ENCODE data around the gene DYDC1.
"Not testable (repeated sequence)": the region's sequence is repeated elsewhere in the genome, so short reads cannot be mapped to it uniquely, and the experiment has no call there.

DYDC1 gene

GRCh38 chr10:80320377-80320776, 36.2 kb downstream of the DYDC1 start:
- H3K27ac Mint-ChIP-seq: no peak overlapping the region
- H3K36me3 Mint-ChIP-seq (ENCODE audit: low read depth): no peaks in the 10 kb centered on the region
- no peak for ATAC-seq
- H3K4me1 Mint-ChIP-seq: no peaks in the 10 kb centered on the region
- no peak for DNase-seq
- H3K9me3 Mint-ChIP-seq: no peaks in the 10 kb centered on the region
- H3K27me3 Mint-ChIP-seq: no peaks in the 10 kb centered on the region
- H3K4me3 Mint-ChIP-seq: no peak overlapping the region

- ATAC-seq: no peak
- DNase-seq: no peak
- no peak overlapping the region for H3K4me3 Mint-ChIP-seq
- H3K4me1 Mint-ChIP-seq: no peaks in the 10 kb centered on the region
- H3K27ac Mint-ChIP-seq: no peak overlapping the region
- no peaks in the 10 kb centered on the region for H3K9me3 Mint-ChIP-seq
- no peaks in the 10 kb centered on the region for H3K36me3 Mint-ChIP-seq (ENCODE audit: low read depth)
- no peaks in the 10 kb centered on the region for H3K27me3 Mint-ChIP-seq
Measured at GRCh38 chr10:80319725-80320290, 36.7 kb downstream of the DYDC1 start.

- Mint-ChIP-seq H3K27ac (no peak overlapping the region), H3K36me3 (ENCODE audit: low read depth) (no peaks in the 10 kb centered on the region), H3K4me3 (no peak overlapping the region), H3K27me3 (no peaks in the 10 kb centered on the region), H3K4me1 (no peaks in the 10 kb centered on the region), H3K9me3 (no peaks in the 10 kb centered on the region)
- no peak for DNase-seq
- ATAC-seq: no peak
Measured at GRCh38 chr10:80319318-80319717, 37.2 kb downstream of the DYDC1 start.

GRCh38 chr10:80318742-80319141, 37.8 kb downstream of the DYDC1 start:
- no peak overlapping the region for H3K4me3 Mint-ChIP-seq
- H3K36me3 Mint-ChIP-seq (ENCODE audit: low read depth): no peaks in the 10 kb centered on the region
- no peak overlapping the region for H3K27ac Mint-ChIP-seq
- H3K4me1 Mint-ChIP-seq: no peaks in the 10 kb centered on the region
- ATAC-seq (no peak), DNase-seq (no peak)
- no peaks in the 10 kb centered on the region for H3K9me3 Mint-ChIP-seq
- no peaks in the 10 kb centered on the region for H3K27me3 Mint-ChIP-seq

- Mint-ChIP-seq H3K36me3 (ENCODE audit: low read depth) (no peaks in the 10 kb centered on the region), H3K4me3 (no peak overlapping the region), H3K27me3 (no peaks in the 10 kb centered on the region), H3K27ac (no peak overlapping the region), H3K4me1 (no peaks in the 10 kb centered on the region), H3K9me3 (no peaks in the 10 kb centered on the region)
- DNase-seq: no peak
- no peak for ATAC-seq
Measured at GRCh38 chr10:80315391-80315790, 41.2 kb downstream of the DYDC1 start.

- Mint-ChIP-seq H3K9me3 (no peaks in the 10 kb centered on the region), H3K27ac (no peak overlapping the region), H3K4me1 (no peaks in the 10 kb centered on the region), H3K4me3 (no peak overlapping the region), H3K36me3 (ENCODE audit: low read depth) (no peaks in the 10 kb centered on the region), H3K27me3 (no peaks in the 10 kb centered on the region)
- ATAC-seq: no peak
- no peak for DNase-seq
Measured at GRCh38 chr10:80313523-80313922, 43.0 kb downstream of the DYDC1 start.

GRCh38 chr10:80305989-80306388, 50.6 kb downstream of the DYDC1 start:
- H3K36me3 Mint-ChIP-seq (ENCODE audit: low read depth); H3K4me1 Mint-ChIP-seq; H3K27ac Mint-ChIP-seq; H3K4me3 Mint-ChIP-seq; ATAC-seq; DNase-seq: not testable (repeated sequence)
- Mint-ChIP-seq H3K9me3 (peaks cover 13% of the 10 kb centered on the region), H3K27me3 (peaks cover 10% of the 10 kb centered on the region)

GRCh38 chr10:80296942-80297341, 59.6 kb downstream of the DYDC1 start:
- peaks cover 2% of the 10 kb centered on the region for H3K27me3 Mint-ChIP-seq
- no peaks in the 10 kb centered on the region for H3K4me1 Mint-ChIP-seq
- H3K27ac Mint-ChIP-seq: no peak overlapping the region
- ATAC-seq: no peak
- DNase-seq: no peak
- peaks cover 28% of the 10 kb centered on the region for H3K9me3 Mint-ChIP-seq
- no peak overlapping the region for H3K4me3 Mint-ChIP-seq
- no peaks in the 10 kb centered on the region for H3K36me3 Mint-ChIP-seq (ENCODE audit: low read depth)

- Mint-ChIP-seq H3K36me3 (ENCODE audit: low read depth) (no peaks in the 10 kb centered on the region), H3K4me3 (no peak overlapping the region), H3K27me3 (peaks cover 3% of the 10 kb centered on the region), H3K4me1 (no peaks in the 10 kb centered on the region), H3K9me3 (peaks cover 7% of the 10 kb centered on the region), H3K27ac (no peak overlapping the region)
- ATAC-seq: no peak
- DNase-seq: no peak
Measured at GRCh38 chr10:80292607-80293239, 63.8 kb downstream of the DYDC1 start.

GRCh38 chr10:80290474-80291220, 65.9 kb downstream of the DYDC1 start:
- no peaks in the 10 kb centered on the region for H3K36me3 Mint-ChIP-seq (ENCODE audit: low read depth)
- no peaks in the 10 kb centered on the region for H3K9me3 Mint-ChIP-seq
- H3K27ac Mint-ChIP-seq: no peak overlapping the region
- DNase-seq (no peak), ATAC-seq (no peak)
- H3K4me1 Mint-ChIP-seq: no peaks in the 10 kb centered on the region
- H3K27me3 Mint-ChIP-seq: peaks cover 3% of the 10 kb centered on the region
- no peak overlapping the region for H3K4me3 Mint-ChIP-seq

- H3K9me3 Mint-ChIP-seq: no peaks in the 10 kb centered on the region
- H3K4me3 Mint-ChIP-seq: no peak within 1 kb of the TSS
- no peaks in the 10 kb centered on the region for H3K36me3 Mint-ChIP-seq (ENCODE audit: low read depth)
- DNase-seq: no peak
- ATAC-seq: no peak
- no peak within 1 kb of the TSS for H3K27ac Mint-ChIP-seq
- H3K4me1 Mint-ChIP-seq: no peaks in the 10 kb centered on the region
- peaks cover 3% of the 10 kb centered on the region for H3K27me3 Mint-ChIP-seq
Measured at GRCh38 chr10:80289451-80290287, 66.9 kb downstream of the DYDC1 start, which contains the start of gene MAT1A. Gene MAT1A (minus strand): TSS chr10:80289658. CDS start chr10:80289423, 235 bp downstream.

GRCh38 chr10:80288849-80289248, 67.7 kb downstream of the DYDC1 start:
- no peaks in the 10 kb centered on the region for H3K36me3 Mint-ChIP-seq (ENCODE audit: low read depth)
- no peak overlapping the region for H3K4me3 Mint-ChIP-seq
- no peaks in the 10 kb centered on the region for H3K9me3 Mint-ChIP-seq
- peaks cover 3% of the 10 kb centered on the region for H3K27me3 Mint-ChIP-seq
- no peak for ATAC-seq
- DNase-seq: no peak
- H3K4me1 Mint-ChIP-seq: no peaks in the 10 kb centered on the region
- H3K27ac Mint-ChIP-seq: no peak overlapping the region
